Measurements from ENCODE around the gene MESP2.
A peak's percentile ranks its signal among the peaks of the same experiment; 100 is the strongest.

Gene MESP2

DNA sequence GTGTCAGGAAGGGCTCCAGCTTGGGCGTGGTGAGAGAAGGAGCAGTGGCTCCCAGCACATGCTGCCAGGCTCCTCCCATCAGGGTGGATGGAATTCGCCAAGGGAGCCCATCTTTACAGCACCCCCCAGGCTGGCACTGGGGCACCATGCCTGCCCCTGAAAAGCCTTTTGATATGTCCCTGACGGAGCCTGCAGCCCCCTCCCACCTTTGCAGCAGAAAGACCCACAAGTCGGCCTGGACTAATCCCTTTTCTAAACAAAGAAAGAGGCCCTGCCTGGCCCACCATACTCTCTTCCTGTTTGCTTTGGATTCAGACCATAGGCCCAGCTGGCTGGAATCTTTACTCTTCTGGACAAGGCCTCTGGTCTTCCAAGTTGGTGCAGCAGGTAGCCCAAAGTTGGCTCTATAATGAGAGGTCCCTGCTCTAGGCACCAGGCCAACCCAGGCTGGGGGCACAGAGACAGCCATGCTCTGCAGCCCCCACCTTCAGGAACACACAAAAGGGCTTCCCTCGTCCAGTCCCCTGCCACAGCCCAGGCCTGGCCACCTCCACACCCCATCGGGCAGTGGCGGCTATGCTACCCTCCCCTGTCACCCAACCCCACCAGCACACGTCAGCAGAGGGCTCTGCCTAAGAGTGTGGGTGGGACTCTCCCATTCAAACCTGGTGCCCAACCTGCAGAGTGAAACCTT, 33.1 kb downstream of the MESP2 start:
- no peak overlapping the region for H3K4me3 Mint-ChIP-seq
- peaks cover 14% of the 10 kb centered on the region for H3K4me1 Mint-ChIP-seq
- no peaks in the 10 kb centered on the region for H3K9me3 Mint-ChIP-seq
- no peaks in the 10 kb centered on the region for H3K36me3 Mint-ChIP-seq
- ATAC-seq: no peak
- peaks cover 27% of the 10 kb centered on the region for H3K27me3 Mint-ChIP-seq
- H3K27ac Mint-ChIP-seq: no peak overlapping the region

DNA sequence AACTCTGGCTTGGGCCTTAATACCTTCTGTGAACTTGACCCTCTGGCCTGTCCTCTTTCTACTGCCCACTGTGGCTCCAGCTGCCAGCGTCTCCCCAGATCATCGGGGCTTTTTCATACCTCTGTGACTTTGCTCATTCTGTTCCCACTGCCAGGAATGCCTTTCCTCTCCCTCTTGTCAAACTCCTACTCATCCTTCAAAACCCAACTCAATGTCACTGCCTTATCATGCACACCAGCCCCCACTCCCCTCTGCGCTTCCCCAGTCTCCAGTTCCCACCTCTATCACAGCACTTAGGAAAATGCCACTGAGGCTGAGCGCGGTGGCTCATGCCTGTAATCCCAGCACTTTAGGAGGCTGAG, 33.6 kb downstream of the MESP2 start:
- Mint-ChIP-seq H3K27ac (no peak overlapping the region), H3K27me3 (peaks cover 24% of the 10 kb centered on the region), H3K36me3 (no peaks in the 10 kb centered on the region), H3K9me3 (no peaks in the 10 kb centered on the region), H3K4me3 (no peak overlapping the region), H3K4me1 (peaks cover 14% of the 10 kb centered on the region)
- no peak for ATAC-seq

DNA sequence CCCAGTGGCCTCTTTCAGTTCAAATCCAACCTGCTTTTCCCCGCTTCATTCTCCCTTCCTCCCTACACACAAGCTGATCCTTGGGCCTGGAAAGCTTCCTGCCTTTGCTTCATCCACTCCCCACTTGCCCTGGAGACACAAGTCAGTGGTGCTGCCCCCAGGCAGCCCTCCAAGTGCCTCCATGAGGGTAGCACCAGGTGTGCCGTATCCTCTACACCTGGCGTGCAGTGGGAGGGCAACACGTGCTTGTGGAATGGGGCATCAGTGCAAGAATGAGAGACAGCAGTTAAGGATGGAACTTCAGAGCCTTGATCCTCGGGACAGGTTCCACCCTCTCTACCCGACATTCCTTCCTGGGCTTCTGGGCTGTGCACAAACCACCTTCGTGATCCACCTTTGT, 34.7 kb downstream of the MESP2 start:
- H3K4me3 Mint-ChIP-seq: no peak overlapping the region
- no peak overlapping the region for H3K27ac Mint-ChIP-seq
- no peaks in the 10 kb centered on the region for H3K9me3 Mint-ChIP-seq
- peaks cover 30% of the 10 kb centered on the region for H3K27me3 Mint-ChIP-seq
- H3K4me1 Mint-ChIP-seq: peaks cover 21% of the 10 kb centered on the region
- peaks cover 8% of the 10 kb centered on the region for H3K36me3 Mint-ChIP-seq
- ATAC-seq: no peak

DNA sequence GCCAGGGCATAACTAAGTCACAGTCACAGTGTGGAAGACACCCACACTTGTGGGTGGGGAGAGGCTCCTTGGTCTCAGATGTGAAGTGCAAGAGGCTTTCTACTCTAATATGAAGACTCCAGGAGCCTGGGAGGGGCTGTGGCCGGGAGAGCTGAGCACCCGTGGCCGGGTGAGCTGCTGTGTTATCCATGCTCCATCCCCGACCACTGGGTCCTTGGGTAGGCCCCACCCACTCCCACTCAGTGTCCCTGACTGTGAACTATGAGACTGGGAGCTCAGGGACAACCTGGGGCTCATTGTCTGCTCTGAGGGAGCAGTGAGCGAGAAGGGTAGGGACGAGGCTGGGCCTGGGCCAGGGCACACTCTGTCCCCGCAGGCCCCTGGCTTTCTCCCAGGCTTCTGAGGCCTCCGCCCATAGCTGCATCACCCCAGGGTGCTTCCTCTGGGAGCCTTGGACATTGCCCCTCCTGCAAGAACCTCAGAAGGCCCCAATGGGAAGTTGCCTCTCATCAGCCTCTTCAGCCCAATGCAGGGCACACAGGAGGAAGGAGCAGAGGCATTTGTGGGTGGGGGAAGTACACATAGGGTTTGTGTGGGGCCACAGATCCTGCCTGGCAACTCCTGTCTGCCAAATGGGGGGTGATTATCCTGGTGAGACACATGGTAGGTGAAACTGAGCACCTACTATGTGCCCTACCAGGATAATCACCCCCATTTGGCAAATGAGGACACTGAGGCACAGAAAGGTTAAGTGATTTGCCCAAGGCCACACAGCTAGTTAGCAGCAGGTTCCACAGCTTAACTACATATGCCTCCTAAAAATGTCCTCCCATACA, 36.1 kb downstream of the MESP2 start:
- no peak overlapping the region for H3K27ac Mint-ChIP-seq
- peak; percentile 14 for ATAC-seq
- no peak overlapping the region for H3K4me3 Mint-ChIP-seq
- peaks cover 14% of the 10 kb centered on the region for H3K36me3 Mint-ChIP-seq
- H3K9me3 Mint-ChIP-seq: no peaks in the 10 kb centered on the region
- H3K27me3 Mint-ChIP-seq: peaks cover 42% of the 10 kb centered on the region
- H3K4me1 Mint-ChIP-seq: peaks cover 21% of the 10 kb centered on the region

DNA sequence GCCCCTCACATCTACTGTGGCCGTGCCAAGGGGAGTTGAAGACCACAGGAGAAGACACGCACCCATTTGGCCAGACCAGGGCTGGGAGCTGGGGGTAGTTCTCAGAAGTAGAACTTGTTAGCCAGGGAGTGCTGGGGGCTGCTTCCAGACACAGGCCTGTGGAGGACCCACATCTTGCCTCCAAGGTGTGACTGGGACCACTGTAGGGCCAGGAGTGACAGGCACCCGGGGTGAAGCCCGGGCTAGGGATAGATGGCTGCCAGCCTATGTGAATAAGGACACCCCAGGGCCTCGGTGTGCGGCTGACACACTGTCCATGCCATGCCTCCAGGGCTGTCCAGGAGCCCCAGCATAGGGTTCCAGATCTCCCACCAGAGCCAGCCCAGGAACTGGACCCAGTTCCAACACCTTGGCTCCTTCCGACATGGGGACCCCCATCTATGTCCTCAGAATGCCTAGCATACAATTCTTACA, 36.8 kb downstream of the MESP2 start:
- H3K27ac Mint-ChIP-seq: no peak overlapping the region
- peaks cover 21% of the 10 kb centered on the region for H3K4me1 Mint-ChIP-seq
- peaks cover 42% of the 10 kb centered on the region for H3K27me3 Mint-ChIP-seq
- no peak overlapping the region for H3K4me3 Mint-ChIP-seq
- no peak for ATAC-seq
- peaks cover 14% of the 10 kb centered on the region for H3K36me3 Mint-ChIP-seq
- no peaks in the 10 kb centered on the region for H3K9me3 Mint-ChIP-seq

DNA sequence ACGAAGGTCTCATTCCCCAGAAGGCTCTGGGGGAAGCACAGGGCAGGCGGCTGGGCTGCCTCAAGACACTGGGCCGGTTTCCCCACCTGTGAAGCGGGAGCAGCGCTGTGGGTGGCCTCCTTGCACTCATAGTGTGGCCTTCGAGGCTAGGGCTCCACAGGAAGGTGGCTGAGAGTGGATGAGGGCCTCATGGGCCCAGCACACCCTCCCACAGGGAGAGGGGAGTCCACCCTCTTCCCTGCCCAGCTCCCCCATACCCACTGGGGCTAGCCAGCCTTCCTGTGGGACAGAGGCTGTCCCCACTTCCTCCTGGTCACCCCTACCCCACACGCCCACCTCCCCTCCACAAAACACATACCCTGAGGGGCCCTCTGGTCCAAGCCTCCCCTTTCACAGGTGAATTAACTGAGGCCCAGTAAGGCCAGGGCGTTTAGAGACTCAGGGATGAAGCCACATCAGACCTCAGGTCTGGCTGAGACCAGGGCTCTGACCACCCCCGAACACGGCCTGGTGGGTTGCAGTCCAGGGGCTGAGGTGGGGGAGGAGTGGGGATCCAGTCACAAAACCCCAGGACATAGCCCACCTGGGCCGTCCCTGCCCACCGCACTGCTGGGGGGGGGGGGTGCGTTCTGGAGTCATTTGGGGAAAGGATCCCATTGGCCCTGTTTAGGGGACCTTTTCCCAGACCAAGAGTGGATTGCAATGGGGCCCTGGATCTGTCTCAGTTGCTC, 37.4 kb downstream of the MESP2 start:
- Mint-ChIP-seq H3K36me3 (peaks cover 14% of the 10 kb centered on the region), H3K27me3 (peaks cover 42% of the 10 kb centered on the region), H3K27ac (no peak overlapping the region), H3K4me3 (peak overlapping the region; percentile 21), H3K4me1 (peaks cover 21% of the 10 kb centered on the region), H3K9me3 (no peaks in the 10 kb centered on the region)
- ATAC-seq: peak; percentile 42

DNA sequence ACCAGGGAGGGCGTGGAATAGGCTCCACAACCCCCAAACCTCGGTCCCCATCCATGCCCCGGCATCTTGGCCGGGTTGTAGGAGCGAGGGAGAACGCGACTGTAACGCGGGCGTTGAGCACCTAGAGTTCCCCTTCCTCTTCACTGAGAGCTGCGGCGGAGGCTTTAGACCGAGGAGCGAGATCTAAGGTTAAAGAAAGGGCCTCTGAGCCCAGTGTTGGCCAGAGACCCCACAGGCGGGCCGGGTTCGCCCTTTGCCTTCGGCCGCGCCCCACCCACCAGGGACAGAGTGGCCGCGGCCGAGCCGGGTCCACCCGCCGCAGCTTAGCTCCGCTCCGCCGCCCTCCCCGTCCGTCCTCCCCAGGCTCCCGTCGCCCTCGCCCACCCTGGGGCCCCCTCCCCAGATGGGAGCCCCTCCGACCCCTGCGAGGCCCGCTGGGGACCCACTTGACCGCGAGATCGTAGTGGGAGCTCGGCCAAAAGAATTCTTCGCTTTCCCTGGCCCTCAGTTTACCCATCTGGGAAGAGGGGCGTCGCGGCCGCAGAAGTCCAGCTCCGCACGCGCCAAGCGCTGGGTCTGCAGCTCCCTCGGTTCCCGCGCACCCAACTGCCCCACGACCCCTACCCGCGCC, 38.1 kb downstream of the MESP2 start:
- H3K36me3 Mint-ChIP-seq: peaks cover 14% of the 10 kb centered on the region
- peaks cover 21% of the 10 kb centered on the region for H3K4me1 Mint-ChIP-seq
- H3K27me3 Mint-ChIP-seq: peaks cover 42% of the 10 kb centered on the region
- peak overlapping the region; percentile 21 for H3K4me3 Mint-ChIP-seq
- no peak overlapping the region for H3K27ac Mint-ChIP-seq
- ATAC-seq: peak; percentile 34
- H3K9me3 Mint-ChIP-seq: no peaks in the 10 kb centered on the region

DNA sequence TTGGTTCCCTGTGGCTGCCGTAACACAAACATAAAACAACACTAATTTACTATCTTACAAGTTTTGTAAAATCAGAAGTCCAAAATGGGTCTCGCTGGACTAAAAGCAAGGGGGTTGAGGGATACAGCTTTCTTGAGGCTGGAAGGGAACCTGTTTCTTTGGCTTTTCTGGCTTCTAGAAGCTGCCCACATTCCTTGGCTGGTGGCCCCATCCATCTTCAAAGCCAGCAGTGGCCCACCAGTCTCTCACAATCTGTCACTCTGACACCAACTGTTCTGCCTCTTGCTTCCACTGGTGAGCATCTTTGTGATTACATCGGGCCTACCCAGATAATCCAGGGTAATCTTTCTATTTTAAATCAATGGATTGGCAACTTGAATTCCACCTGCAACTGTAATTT, 39.6 kb downstream of the MESP2 start:
- Mint-ChIP-seq H3K4me3 (peak overlapping the region; percentile 71), H3K27ac (no peak overlapping the region), H3K4me1 (peaks cover 25% of the 10 kb centered on the region), H3K9me3 (no peaks in the 10 kb centered on the region), H3K27me3 (peaks cover 49% of the 10 kb centered on the region), H3K36me3 (peaks cover 14% of the 10 kb centered on the region)
- no peak for ATAC-seq

DNA sequence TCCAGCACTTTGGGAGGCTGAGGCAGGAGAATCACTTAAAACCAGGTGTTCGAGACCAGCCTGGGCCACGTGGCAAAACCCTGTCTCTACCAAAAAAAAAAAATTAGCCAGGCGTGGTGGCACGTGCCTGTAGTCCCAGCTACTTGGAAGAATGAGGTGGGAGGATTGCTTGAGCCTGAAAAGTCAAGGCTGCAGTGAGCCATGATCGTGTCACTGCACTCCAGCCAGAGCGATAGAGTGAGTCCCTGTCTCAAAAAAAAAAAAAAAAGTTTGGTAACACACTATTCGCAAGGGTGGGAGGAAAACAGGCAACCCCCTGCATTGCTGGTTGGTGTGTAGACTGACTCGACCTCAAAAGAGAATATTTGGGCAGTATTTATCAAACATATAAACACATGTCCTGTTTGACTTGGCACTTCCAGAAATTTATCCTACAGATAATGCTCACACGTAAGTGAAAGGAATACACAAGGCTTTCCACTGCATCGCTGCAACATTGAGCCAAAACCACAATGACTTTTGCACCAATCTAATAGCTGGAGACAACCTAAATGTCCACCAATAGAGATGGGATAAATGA, 41.7 kb downstream of the MESP2 start:
- Mint-ChIP-seq H3K36me3 (peaks cover 14% of the 10 kb centered on the region), H3K4me3 (no peak overlapping the region), H3K9me3 (no peaks in the 10 kb centered on the region), H3K4me1 (peaks cover 31% of the 10 kb centered on the region), H3K27me3 (peaks cover 63% of the 10 kb centered on the region), H3K27ac (no peak overlapping the region)
- ATAC-seq: no peak

DNA sequence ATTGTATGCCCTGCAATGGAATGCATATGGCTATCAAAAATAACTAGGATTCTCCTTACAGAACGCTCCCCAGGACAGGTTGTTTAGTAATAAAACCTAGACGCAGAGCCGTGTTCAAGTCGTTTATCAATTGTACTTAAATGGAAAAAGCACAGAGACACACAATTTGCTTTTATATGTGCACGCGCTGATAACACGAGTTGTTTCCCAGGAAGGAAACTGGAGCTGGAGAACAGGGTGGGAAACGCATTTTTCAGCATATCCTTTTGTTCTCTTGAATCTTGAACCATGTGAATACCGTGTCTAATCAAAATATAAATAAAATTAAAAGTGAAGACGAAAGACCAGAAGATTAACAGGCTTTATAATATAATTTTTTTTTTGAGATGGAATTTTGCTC, 42.2 kb downstream of the MESP2 start:
- Mint-ChIP-seq H3K36me3 (peaks cover 14% of the 10 kb centered on the region), H3K27ac (no peak overlapping the region), H3K4me3 (no peak overlapping the region), H3K9me3 (no peaks in the 10 kb centered on the region), H3K27me3 (peaks cover 62% of the 10 kb centered on the region), H3K4me1 (peaks cover 31% of the 10 kb centered on the region)
- ATAC-seq: no peak

DNA sequence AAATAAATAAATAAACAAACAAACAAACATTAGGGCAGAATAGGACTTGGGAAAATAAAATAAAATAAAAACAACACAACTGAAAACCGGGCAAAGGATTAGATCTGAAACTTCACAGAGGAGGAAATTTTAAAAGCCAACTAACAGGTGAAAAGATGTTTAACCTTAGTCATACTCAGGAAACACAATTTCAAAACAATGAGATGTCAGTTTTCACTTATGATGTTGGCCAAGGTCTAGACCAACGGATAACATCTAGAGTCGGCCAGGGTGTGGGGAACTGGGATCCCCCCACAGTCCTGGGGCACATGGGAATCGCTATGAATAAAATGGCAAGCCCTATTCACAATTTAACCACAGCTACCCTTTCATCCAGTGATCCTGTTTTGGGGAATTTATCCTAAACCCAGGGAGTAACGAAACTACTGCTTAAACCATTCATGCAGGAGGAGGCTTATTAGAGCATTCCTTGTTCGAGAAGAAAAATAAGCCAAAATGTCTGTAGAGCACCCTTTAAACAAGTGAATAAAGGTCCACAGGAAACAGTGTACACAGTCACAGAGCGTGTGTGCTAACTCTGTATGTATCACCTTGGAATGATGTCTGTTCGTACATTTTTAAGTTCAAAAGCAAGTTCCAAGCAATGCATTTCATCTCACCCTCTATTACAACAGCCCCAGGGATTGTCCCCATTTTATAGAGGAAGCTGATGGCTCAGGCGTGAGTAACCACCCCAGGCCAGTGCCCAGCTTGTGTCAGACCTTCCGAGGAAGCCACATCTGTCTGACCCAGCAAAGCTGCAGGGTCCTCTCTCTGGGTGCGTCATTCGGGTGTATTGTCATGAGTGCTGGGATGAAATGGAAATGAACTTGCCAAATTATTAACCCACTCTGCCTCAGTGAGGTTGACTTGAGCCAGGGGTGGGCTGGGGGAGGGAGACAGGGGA, 44.8 kb downstream of the MESP2 start:
- H3K27ac Mint-ChIP-seq: no peak overlapping the region
- no peak for ATAC-seq
- no peaks in the 10 kb centered on the region for H3K9me3 Mint-ChIP-seq
- no peak overlapping the region for H3K4me3 Mint-ChIP-seq
- H3K36me3 Mint-ChIP-seq: peaks cover 5% of the 10 kb centered on the region
- H3K4me1 Mint-ChIP-seq: peaks cover 39% of the 10 kb centered on the region
- H3K27me3 Mint-ChIP-seq: peaks cover 54% of the 10 kb centered on the region

DNA sequence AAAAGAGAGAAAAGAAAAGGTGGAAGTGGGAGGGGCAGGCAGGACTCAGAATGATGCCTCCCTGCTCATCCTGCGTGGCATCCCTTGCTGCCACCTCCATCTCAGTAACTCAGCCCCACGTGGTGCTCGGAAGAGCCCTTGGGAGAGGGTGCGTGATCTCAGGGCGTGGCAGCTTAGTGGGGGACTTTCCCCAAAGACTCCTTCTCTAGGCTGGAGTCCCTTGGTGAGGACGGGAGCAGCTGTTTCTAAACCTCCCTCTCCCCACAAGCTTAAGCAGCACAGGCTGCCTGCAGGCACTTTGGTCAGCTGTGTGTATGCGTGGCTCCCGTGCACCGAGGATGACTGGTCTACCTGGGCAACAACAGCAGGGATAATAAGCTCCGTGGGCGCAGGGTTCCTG, 45.9 kb downstream of the MESP2 start:
- Mint-ChIP-seq H3K36me3 (no peaks in the 10 kb centered on the region), H3K9me3 (no peaks in the 10 kb centered on the region), H3K27ac (no peak overlapping the region), H3K4me1 (peaks cover 39% of the 10 kb centered on the region), H3K4me3 (no peak overlapping the region), H3K27me3 (peaks cover 43% of the 10 kb centered on the region)
- ATAC-seq: peak; percentile 63

DNA sequence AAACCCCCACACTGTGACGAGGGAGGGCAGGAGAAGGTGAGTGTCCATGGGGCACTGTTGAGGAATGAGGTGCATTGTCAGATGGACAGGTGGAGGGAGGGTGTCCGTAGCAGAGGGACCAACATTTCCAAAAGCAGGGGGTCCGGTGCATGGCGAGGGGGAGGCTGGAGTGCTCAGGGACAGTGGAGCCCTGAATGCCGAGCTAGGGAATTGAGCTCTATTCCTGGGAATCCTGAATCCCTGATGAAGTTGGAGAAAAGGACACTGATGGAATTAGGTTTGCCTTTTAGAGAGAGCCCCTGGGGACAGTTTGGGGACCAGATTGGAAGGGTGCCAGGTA, 46.4 kb downstream of the MESP2 start:
- Mint-ChIP-seq H3K9me3 (no peaks in the 10 kb centered on the region), H3K27me3 (peaks cover 43% of the 10 kb centered on the region), H3K4me1 (peaks cover 39% of the 10 kb centered on the region), H3K27ac (no peak overlapping the region), H3K4me3 (no peak overlapping the region), H3K36me3 (no peaks in the 10 kb centered on the region)
- no peak for ATAC-seq

Measured in stimulated activated memory B cell treated with anti-CD40 and anti-IgM and Interleukin-4, amounts not matched to agents 10 μg/mL and 1 μg/mL and 100 μg/mL, for 72 hours (primary cell).